HepG2 (cell line): ENCODE data around the gene MGLL. TPM values are rescaled to one million over a fixed set of nuclear protein-coding genes. Genes with fewer than 3 reads are reported as not detected.

ENCODE experiments used
- ATAC-seq: fragments of 200-7000 bp; cut with Tn5 transposase; 3 replicates; pipeline ENCODE4 v1.9.1; 2020; ENCODE audit warnings: mild to moderate bottlenecking, moderate library complexity
- BruUV-seq: library from RNA; stranded (reverse); fragments of 400-500 nt; replicated peaks from 2 replicates; lab custom pipeline; 2021; lab: Mats Ljungman, UMichigan
- CTCF ChIA-PET: fragments of 300-600 bp; formaldehyde crosslinking; extraction: SDS; loops from one replicate; lab custom pipeline; 2021; ENCODE audit warnings: low total read pairs, inconsistent platforms, low intra/inter-chr PET ratio; lab: Yijun Ruan, JAX
- POLR2A ChIA-PET: fragments of 350-600 bp; sonication (Branson Sonifier 250); formaldehyde crosslinking; loops from one replicate; lab custom pipeline; 2020; ENCODE audit warnings: antibody characterized with exemption, inconsistent platforms; lab: Yijun Ruan, JAX
- DNase-seq: peaks from one replicate; pipeline ENCODE4 v3.0.0-alpha.2; 2015; ENCODE audit warnings: low spot score
- FAIRE-seq: peaks from 3 replicates; lab custom pipeline; 2011; peaks lifted over from hg19 to GRCh38; lab: Jason Lieb, UNC
- H2AFZ ChIP-seq: one replicate; pipeline ENCODE4 v1.6.1; 2011; ENCODE audit warnings: low read length, inconsistent platforms
- H3K27ac ChIP-seq: fragments of 300-600 bp; 3 replicates; pipeline ENCODE4 v1.8.0; 2011; ENCODE audit warnings: mixed run types, mild to moderate bottlenecking, mixed read lengths, low read length, inconsistent platforms; ENCODE audit not compliant: insufficient read depth; ENCODE audit errors: extremely low read length
- H3K27me3 ChIP-seq, 2 experiments: fragments of 200-600 bp in 1 of 2; 2 replicates in 1 of 2; 3 replicates in 1 of 2; pipeline versions ENCODE4 v1.6.0 to v1.8.0; 2011; ENCODE audit warnings: low read length in 2 of 2, mild to moderate bottlenecking in 2 of 2, moderate library complexity in 2 of 2, inconsistent platforms in 1 of 2; ENCODE audit not compliant: insufficient read depth in 2 of 2, control insufficient read depth in 1 of 2
- H3K36me3 ChIP-seq, 2 experiments: fragments of 200-600 bp in 1 of 2; replicated peaks in 1 of 2; 2 replicates in 1 of 2; 3 replicates in 1 of 2; pipeline versions ENCODE4 v1.5.1 to v1.8.0; 2011; ENCODE audit warnings: low read length in 2 of 2, inconsistent platforms in 1 of 2; ENCODE audit not compliant: insufficient read depth in 2 of 2, control insufficient read depth in 1 of 2
- H3K4me1 ChIP-seq: 2 replicates; pipeline ENCODE4 v1.5.1; 2012; ENCODE audit warnings: low read length, inconsistent platforms; ENCODE audit not compliant: insufficient read depth
- H3K4me2 ChIP-seq: 2 replicates; pipeline ENCODE4 v1.6.0; 2011; ENCODE audit warnings: low read depth, low read length, inconsistent platforms
- H3K4me3 ChIP-seq, 3 experiments: fragments of 200-600 bp in 1 of 3; sonication (generic), shearing (Covaris generic) in 1 of 3; replicated peaks in 1 of 3; 2 replicates each; pipeline ENCODE4 v1.5.1; 2011 to 2016; ENCODE audit warnings: low read length in 3 of 3, inconsistent platforms in 2 of 3, low read depth in 2 of 3, mild to moderate bottlenecking in 2 of 3, control low read depth in 1 of 3, mixed read lengths in 1 of 3; ENCODE audit not compliant: insufficient read depth in 1 of 3
- H3K79me2 ChIP-seq: one replicate; pipeline ENCODE4 v1.6.1; 2011; ENCODE audit warnings: low read length, inconsistent platforms; ENCODE audit not compliant: insufficient read depth
- H3K9ac ChIP-seq: 2 replicates; pipeline ENCODE4 v1.6.0; 2011; ENCODE audit warnings: mild to moderate bottlenecking, low read depth, low read length, inconsistent platforms; ENCODE audit not compliant: insufficient read depth
- H3K9me3 ChIP-seq: 2 replicates; pipeline ENCODE4 v1.5.1; 2012; ENCODE audit warnings: mild to moderate bottlenecking, low read length
- H4K20me1 ChIP-seq: 2 replicates; pipeline ENCODE4 v1.6.0; 2011; ENCODE audit warnings: inconsistent platforms, mild to moderate bottlenecking, low read length, moderate library complexity; ENCODE audit not compliant: insufficient read depth
- PHF5A ChIP-seq: IDR thresholded peaks from one replicate; pipeline ENCODE4 v1.6.1; 2018; ENCODE audit warnings: low read depth, missing genetic modification reagents; ENCODE audit not compliant: unreplicated experiment
- WGBS: methylation state at CpG from one replicate; pipeline ENCODE4 v1.1.6; 2017; ENCODE audit warnings: low lambda C conversion rate; 5-methylcytosine and 5-hydroxymethylcytosine counted together
- in situ Hi-C: cut with HindIII; loops from 2 replicates; pipeline ENCODE4 v1.10.0; 2017; ENCODE audit warnings: low pct_unique_long_range_greater_than_20kb; ENCODE audit not compliant: extremely low pct_ligation_motif_present
- intact Hi-C: fragments of 100-400 bp; cut with micrococcal nuclease; formaldehyde crosslinking; loops from one replicate; pipeline ENCODE4 v1.10.0; 2022; ENCODE audit not compliant: unreplicated experiment
- polyA plus RNA-seq, 8 experiments: library from polyadenylated mRNA; depleted of rRNA in 3 of 8; stranded (reverse) in 7 of 8; unstranded in 1 of 8; fragments of >200 nt; fragmentation: Illumina TruSeq in 4 of 8; extraction: Trizol in 4 of 8; gene quantifications; 2 replicates each; pipeline versions ENCODE4 v1.2.1 to v1.2.3, GENCODE V29; 2011 to 2016; ENCODE audit warnings: low read depth in 4 of 8, missing spikeins in 1 of 8, mixed read lengths in 1 of 8; ENCODE audit not compliant: insufficient read depth in 1 of 8
- total RNA-seq, 5 experiments: library from RNA; depleted of rRNA; stranded (reverse); fragments of >200 nt; fragmentation: Illumina TruSeq; extraction: Trizol; gene quantifications; 2 replicates each; pipeline ENCODE4 v1.2.3, GENCODE V29; 2016; ENCODE audit warnings: low read depth in 1 of 5
- TF ChIP-seq, protein P1 (sequence below), 2 experiments: sonication (generic) in 1 of 2; formaldehyde crosslinking in 1 of 2; IDR thresholded peaks; 2 replicates each; pipeline versions ENCODE4 v1.6.1 to v1.9.0; 2014 to 2022; ENCODE audit warnings: antibody characterized with exemption in 1 of 2, borderline replicate concordance in 1 of 2, inconsistent platforms in 1 of 2, low read depth in 1 of 2, missing genetic modification reagents in 1 of 2
- TF ChIP-seq, protein P2 (sequence below): sonication (generic); formaldehyde crosslinking; IDR thresholded peaks from 2 replicates; pipeline ENCODE4 v1.8.1; 2023; ENCODE audit warnings: missing genetic modification reagents, inconsistent platforms, borderline replicate concordance
- TF ChIP-seq, protein P3 (sequence below): sonication (generic); formaldehyde crosslinking; IDR thresholded peaks from 2 replicates; pipeline ENCODE4 v1.5.1; 2020; ENCODE audit warnings: mild to moderate bottlenecking, missing genetic modification reagents, borderline replicate concordance

Gene MGLL
- total and polyA plus RNA-seq, 2 of the 13 experiments (the other 11 are each of a cell fraction or from before 2014, with no cell fraction given), result not detected

DNA sequence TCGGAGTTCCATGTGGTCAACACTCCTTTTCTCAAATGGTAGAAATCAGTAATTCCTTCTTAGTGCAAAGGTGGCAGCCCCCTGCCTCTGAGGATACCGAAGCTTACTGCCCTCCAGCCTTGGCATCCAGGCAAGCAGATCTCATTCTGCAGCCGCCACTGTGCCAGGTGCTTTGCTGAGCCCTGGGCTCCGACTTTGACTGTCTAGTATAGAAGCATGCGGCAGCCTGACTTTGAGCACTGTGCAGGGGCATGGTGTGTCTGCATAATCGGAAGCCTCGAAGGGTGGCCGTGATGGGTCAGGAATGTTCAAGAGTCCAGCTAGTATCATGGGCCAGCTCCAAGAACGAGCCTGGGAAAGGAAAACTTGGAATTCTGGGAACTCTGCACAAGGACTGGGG is 109.9 kb downstream of the MGLL start:
- no peak for TF ChIP-seq PHF5A (CRISPR knock-in tag)
- TF ChIP-seq, protein P1, sequence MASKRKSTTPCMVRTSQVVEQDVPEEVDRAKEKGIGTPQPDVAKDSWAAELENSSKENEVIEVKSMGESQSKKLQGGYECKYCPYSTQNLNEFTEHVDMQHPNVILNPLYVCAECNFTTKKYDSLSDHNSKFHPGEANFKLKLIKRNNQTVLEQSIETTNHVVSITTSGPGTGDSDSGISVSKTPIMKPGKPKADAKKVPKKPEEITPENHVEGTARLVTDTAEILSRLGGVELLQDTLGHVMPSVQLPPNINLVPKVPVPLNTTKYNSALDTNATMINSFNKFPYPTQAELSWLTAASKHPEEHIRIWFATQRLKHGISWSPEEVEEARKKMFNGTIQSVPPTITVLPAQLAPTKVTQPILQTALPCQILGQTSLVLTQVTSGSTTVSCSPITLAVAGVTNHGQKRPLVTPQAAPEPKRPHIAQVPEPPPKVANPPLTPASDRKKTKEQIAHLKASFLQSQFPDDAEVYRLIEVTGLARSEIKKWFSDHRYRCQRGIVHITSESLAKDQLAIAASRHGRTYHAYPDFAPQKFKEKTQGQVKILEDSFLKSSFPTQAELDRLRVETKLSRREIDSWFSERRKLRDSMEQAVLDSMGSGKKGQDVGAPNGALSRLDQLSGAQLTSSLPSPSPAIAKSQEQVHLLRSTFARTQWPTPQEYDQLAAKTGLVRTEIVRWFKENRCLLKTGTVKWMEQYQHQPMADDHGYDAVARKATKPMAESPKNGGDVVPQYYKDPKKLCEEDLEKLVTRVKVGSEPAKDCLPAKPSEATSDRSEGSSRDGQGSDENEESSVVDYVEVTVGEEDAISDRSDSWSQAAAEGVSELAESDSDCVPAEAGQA (IDR thresholded peaks at IDR 0.05; ENCODE audit: low read depth), result no peak
- TF ChIP-seq, protein P1 (CRISPR knock-in tag; IDR thresholded peaks at IDR 0.05; ENCODE audit: borderline replicate concordance), result no peak
- TF ChIP-seq, protein P2, sequence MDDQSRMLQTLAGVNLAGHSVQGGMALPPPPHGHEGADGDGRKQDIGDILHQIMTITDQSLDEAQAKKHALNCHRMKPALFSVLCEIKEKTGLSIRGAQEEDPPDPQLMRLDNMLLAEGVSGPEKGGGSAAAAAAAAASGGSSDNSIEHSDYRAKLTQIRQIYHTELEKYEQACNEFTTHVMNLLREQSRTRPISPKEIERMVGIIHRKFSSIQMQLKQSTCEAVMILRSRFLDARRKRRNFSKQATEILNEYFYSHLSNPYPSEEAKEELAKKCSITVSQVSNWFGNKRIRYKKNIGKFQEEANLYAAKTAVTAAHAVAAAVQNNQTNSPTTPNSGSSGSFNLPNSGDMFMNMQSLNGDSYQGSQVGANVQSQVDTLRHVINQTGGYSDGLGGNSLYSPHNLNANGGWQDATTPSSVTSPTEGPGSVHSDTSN (CRISPR knock-in tag), result no peak
- TF ChIP-seq, protein P3, sequence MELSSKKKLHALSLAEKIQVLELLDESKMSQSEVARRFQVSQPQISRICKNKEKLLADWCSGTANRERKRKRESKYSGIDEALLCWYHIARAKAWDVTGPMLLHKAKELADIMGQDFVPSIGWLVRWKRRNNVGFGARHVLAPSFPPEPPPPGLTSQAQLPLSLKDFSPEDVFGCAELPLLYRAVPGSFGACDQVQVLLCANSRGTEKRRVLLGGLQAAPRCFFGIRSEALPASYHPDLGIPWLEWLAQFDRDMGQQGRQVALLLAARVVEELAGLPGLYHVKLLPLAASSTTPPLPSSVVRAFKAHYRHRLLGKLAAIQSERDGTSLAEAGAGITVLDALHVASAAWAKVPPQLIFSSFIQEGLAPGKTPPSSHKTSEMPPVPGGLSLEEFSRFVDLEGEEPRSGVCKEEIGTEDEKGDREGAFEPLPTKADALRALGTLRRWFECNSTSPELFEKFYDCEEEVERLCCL (CRISPR knock-in tag), result no peak
- DNase-seq, result no peak

More for the DNA sequence above, 109.9 kb downstream of the MGLL start:
- BruUV-seq, result no TSS peak
- Histone ChIP-seq H3K4me3 (no peak overlapping the region), H4K20me1 (no peaks in the 10 kb centered on the region), H3K36me3 (no peaks in the 10 kb centered on the region), H2AFZ (no peak overlapping the region), H3K27me3 (peaks cover 6 to 52% of the 10 kb centered on the region in 2 experiments), H3K9ac (no peak overlapping the region), H3K79me2 (no peaks in the 10 kb centered on the region), H3K9me3 (no peaks in the 10 kb centered on the region), H3K4me1 (no peaks in the 10 kb centered on the region), H3K4me2 (no peak overlapping the region), H3K27ac (no peak overlapping the region)
- intact Hi-C loops (no loop called here), in situ Hi-C loops (no loop called here)
- ATAC-seq, result no peak
- ChIA-PET CTCF (no interaction called here), POLR2A (no interaction called here)
- FAIRE-seq, result no peak
- 39% methylated on average over 9 of the region's 9 CpGs for WGBS
